ENCODE data around the gene C1QB.

C1QB gene

GRCh38 chr1:22696610-22697009, 43.6 kb downstream of the C1QB start:
- DNase-seq: no peak
- no peaks in the 10 kb centered on the region for H3K36me3 ChIP-seq (replicated peaks)
- in situ Hi-C loops (cut with HindIII; ENCODE audit: low pct_ligation_motif_present, low sequenced_read_pairs): loop anchor here (25.0 kb wide), 1 partner anchor 191 kb away; no protein-coding TSS in a partner anchor
- TF ChIP-seq CTCF (IDR thresholded peaks at IDR 0.05; ENCODE audit: low read depth, low read length, missing control alignments): no peak
- H3K27me3 ChIP-seq (replicated peaks): no peaks in the 10 kb centered on the region
- H3K4me3 ChIP-seq (ENCODE audit: low read depth, low read length): no peak overlapping the region
- H3K27ac ChIP-seq: no peak overlapping the region

DNA sequence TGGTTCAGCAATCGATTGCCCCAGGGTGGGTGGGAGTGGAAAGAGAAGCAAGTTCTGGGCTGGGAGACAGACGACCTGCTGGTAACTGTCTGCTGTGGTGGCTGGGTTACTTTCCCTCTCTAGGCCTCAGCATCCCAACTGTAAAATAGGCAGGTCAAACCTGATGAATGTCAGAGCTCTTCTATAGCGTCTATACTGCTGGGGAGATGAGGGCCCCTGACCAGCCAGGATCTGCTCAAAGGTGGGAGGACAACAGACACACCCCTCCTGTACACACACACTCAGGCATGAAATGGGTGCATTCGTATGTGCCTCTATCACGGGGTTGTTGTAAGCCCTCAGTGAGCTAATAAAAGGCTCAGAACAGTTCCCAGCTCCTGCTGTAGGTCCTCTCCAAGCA, 44.9 kb downstream of the C1QB start:
- in situ Hi-C loops (cut with HindIII; ENCODE audit: low pct_ligation_motif_present, low sequenced_read_pairs): loop anchor here (25.0 kb wide), 1 partner anchor 189 kb away; no protein-coding TSS in a partner anchor
- H3K4me3 ChIP-seq (ENCODE audit: low read depth, low read length): no peak overlapping the region
- no peaks in the 10 kb centered on the region for H3K27me3 ChIP-seq (replicated peaks)
- H3K27ac ChIP-seq: no peak overlapping the region
- DNase-seq: no peak
- no peak for TF ChIP-seq CTCF (IDR thresholded peaks at IDR 0.05; ENCODE audit: low read depth, low read length, missing control alignments)
- no peaks in the 10 kb centered on the region for H3K36me3 ChIP-seq (replicated peaks)

DNA sequence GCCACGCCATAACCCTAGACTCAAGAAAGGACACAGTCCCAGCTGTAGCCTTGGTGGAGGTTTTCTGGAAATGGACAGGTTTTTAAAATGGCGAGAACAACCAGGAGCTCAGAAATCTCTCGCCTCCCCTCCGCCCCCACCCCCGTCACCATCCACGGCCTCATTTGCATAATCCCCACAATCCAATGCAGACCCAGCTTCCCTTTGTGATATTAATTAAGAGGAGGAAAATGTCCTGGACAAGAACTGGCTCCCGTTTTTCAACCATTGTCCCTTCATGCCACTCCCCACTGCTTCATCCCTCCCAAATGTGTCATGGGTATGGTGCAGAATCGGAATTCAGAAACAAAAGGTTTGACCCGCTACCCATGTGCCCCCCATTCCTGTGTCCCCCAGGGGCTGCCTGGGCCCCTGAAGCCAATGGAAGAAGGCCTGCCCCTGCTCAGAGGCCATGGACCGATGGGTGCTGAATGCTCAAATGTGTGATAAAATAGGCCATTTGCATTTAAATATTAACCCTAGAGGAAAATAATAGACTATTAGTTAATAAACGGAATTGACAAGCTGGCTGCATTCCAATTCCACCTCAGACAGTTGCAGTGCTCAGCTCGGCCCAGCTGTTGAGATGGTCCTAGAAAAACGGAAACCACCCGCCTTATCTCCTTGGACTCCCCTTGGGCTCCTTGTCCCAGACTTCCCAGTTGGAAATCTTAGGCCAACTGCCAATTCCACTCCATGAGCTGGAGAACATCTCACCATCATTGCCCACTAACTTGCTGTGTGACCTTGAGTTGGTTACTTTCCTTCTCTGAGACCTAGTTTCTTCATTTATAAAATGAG, 46.9 kb downstream of the C1QB start:
- in situ Hi-C loops (cut with HindIII; ENCODE audit: low pct_ligation_motif_present, low sequenced_read_pairs): loop anchor here (25.0 kb wide), 1 partner anchor 187 kb away; no protein-coding TSS in a partner anchor
- no peak for DNase-seq
- no peak for TF ChIP-seq CTCF (IDR thresholded peaks at IDR 0.05; ENCODE audit: low read depth, low read length, missing control alignments)
- Histone ChIP-seq H3K4me3 (ENCODE audit: low read depth, low read length) (no peak overlapping the region), H3K27me3 (replicated peaks) (no peaks in the 10 kb centered on the region), H3K36me3 (replicated peaks) (no peaks in the 10 kb centered on the region), H3K27ac (no peak overlapping the region)

DNA sequence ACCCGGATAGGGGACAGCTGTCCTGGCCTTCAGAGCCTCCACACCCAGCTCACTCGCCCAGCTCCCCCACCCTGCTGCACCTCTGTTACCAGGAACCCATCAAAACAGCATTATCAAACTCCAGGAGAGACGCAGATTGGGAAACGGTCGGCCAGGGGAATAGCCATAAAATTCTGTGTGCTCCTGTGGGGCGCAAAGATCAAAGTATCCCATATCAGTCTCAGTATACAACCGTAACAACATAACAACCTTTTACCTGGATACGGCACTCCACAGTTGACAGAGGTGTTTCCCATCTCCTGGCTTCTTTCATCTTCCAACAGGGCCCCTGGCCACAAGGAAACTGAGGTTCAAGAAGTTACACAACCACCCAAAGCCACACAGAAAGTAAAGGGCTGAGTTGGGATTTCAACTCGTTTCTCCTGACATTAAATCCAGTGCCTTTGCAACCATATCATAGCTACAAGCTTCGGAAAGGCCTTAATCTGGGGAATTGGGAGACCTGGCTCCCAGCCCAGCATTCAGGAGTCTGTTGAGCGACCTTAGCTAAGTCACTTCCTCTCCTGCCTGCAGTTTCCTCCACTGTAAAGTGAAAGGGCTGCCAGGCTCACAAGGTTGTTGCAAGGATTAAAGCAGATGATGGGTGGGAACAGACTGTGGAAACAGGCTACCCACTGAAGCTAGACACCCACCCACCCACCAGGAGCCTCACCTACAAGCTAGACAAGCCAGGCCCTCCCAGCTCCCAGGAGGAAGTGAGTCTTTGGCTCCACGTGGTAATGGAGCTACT, 49.5 kb downstream of the C1QB start:
- H3K27ac ChIP-seq: no peak overlapping the region
- TF ChIP-seq CTCF (IDR thresholded peaks at IDR 0.05; ENCODE audit: low read depth, low read length, missing control alignments): no peak
- no peak overlapping the region for H3K4me3 ChIP-seq (ENCODE audit: low read depth, low read length)
- H3K36me3 ChIP-seq (replicated peaks): no peaks in the 10 kb centered on the region
- no peaks in the 10 kb centered on the region for H3K27me3 ChIP-seq (replicated peaks)
- in situ Hi-C loops (cut with HindIII; ENCODE audit: low pct_ligation_motif_present, low sequenced_read_pairs): no loop called here
- no peak for DNase-seq

- Histone ChIP-seq H3K27me3 (replicated peaks) (no peaks in the 10 kb centered on the region), H3K4me3 (ENCODE audit: low read depth, low read length) (no peak overlapping the region), H3K36me3 (replicated peaks) (no peaks in the 10 kb centered on the region), H3K27ac (no peak overlapping the region)
- peak; percentile 88 for DNase-seq
- TF ChIP-seq CTCF (IDR thresholded peaks at IDR 0.05; ENCODE audit: low read depth, low read length, missing control alignments): peak; percentile 94
- in situ Hi-C loops (cut with HindIII; ENCODE audit: low pct_ligation_motif_present, low sequenced_read_pairs): no loop called here
These were observed 51.5 kb downstream of the C1QB start for GRCh38 chr1:22704440-22705067.

Measured in brain microvascular endothelial cell (primary cell).